Mesenchymal stem cell (in vitro differentiated cells and primary cell): ENCODE measurements around the gene C1orf53.
"Not testable (repeated sequence)": the region's sequence is repeated elsewhere in the genome, so short reads cannot be mapped to it uniquely, and the experiment has no call there.

Source experiments
- DNase-seq: peaks from one replicate; pipeline ENCODE4 v3.0.0-alpha.2; 2013
- H2AFZ ChIP-seq: one replicate; pipeline ENCODE4 v1.6.1; 2013; ENCODE audit warnings: low read depth, mild to moderate bottlenecking, control low read depth, inconsistent platforms, low read length, moderate library complexity
- H2AK5ac ChIP-seq: 2 replicates; pipeline ENCODE4 v1.6.1; 2013; ENCODE audit warnings: low read length, moderate library complexity, mild to moderate bottlenecking, inconsistent platforms; ENCODE audit not compliant: severe bottlenecking
- H2BK120ac ChIP-seq: one replicate; pipeline ENCODE4 v1.6.1; 2013; ENCODE audit warnings: low read depth, mild to moderate bottlenecking, inconsistent platforms, low read length, moderate library complexity
- H2BK12ac ChIP-seq, 2 experiments: one replicate each; pipeline ENCODE4 v1.6.1; 2013; ENCODE audit warnings: inconsistent platforms in 2 of 2, low read length in 2 of 2, mild to moderate bottlenecking in 2 of 2, moderate library complexity in 2 of 2, control low read depth in 1 of 2
- H2BK15ac ChIP-seq: one replicate; pipeline ENCODE4 v1.6.1; 2013; ENCODE audit warnings: mild to moderate bottlenecking, low read depth, inconsistent platforms; ENCODE audit not compliant: poor library complexity, severe bottlenecking
- H2BK5ac ChIP-seq: 2 replicates; pipeline ENCODE4 v1.6.1; 2013; ENCODE audit warnings: low read depth, mild to moderate bottlenecking, low read length, control low read depth, inconsistent platforms; ENCODE audit not compliant: poor library complexity, severe bottlenecking
- H3K14ac ChIP-seq, 2 experiments: one replicate each; pipeline ENCODE4 v1.6.1; 2013; ENCODE audit warnings: inconsistent platforms in 2 of 2, low read length in 2 of 2, control low read depth in 1 of 2, mild to moderate bottlenecking in 1 of 2, moderate library complexity in 1 of 2
- H3K18ac ChIP-seq, 2 experiments: one replicate each; pipeline ENCODE4 v1.6.1; 2013; ENCODE audit warnings: inconsistent platforms in 2 of 2, low read length in 2 of 2, control low read depth in 1 of 2, low read depth in 1 of 2, mild to moderate bottlenecking in 1 of 2
- H3K23ac ChIP-seq, 2 experiments: one replicate each; pipeline ENCODE4 v1.6.1; 2013; ENCODE audit warnings: inconsistent platforms in 2 of 2, low read length in 2 of 2, mild to moderate bottlenecking in 2 of 2, moderate library complexity in 2 of 2, control low read depth in 1 of 2
- H3K27ac ChIP-seq: 2 replicates; pipeline ENCODE4 v1.5.1; 2013; ENCODE audit warnings: mild to moderate bottlenecking, moderate library complexity, low read length, control low read depth, inconsistent platforms; ENCODE audit not compliant: poor library complexity, severe bottlenecking
- H3K27me3 ChIP-seq, 2 experiments: 2 replicates each; pipeline versions ENCODE4 v1.6.1 to v1.7.0; 2013; ENCODE audit warnings: low read length in 2 of 2, mild to moderate bottlenecking in 2 of 2, moderate library complexity in 2 of 2, control low read depth in 1 of 2, inconsistent platforms in 1 of 2; ENCODE audit not compliant: control insufficient read depth in 1 of 2, insufficient read depth in 1 of 2
- H3K36me3 ChIP-seq, 2 experiments: 2 replicates each; pipeline versions ENCODE4 v1.6.1 to v1.7.0; 2013; ENCODE audit warnings: low read length in 2 of 2, control low read depth in 1 of 2, inconsistent platforms in 1 of 2, low read depth in 1 of 2, mild to moderate bottlenecking in 1 of 2; ENCODE audit not compliant: insufficient read depth in 2 of 2, control insufficient read depth in 1 of 2
- H3K4ac ChIP-seq, 2 experiments: one replicate each; pipeline ENCODE4 v1.6.1; 2013; ENCODE audit warnings: inconsistent platforms in 2 of 2, low read length in 2 of 2, mild to moderate bottlenecking in 2 of 2, moderate library complexity in 2 of 2, control low read depth in 1 of 2, low read depth in 1 of 2
- H3K4me1 ChIP-seq: 2 replicates; pipeline ENCODE4 v1.6.1; 2013; ENCODE audit warnings: low read depth, low read length, control low read depth; ENCODE audit not compliant: control insufficient read depth, insufficient read depth
- H3K4me2 ChIP-seq: 2 replicates; pipeline ENCODE4 v1.6.1; 2013; ENCODE audit warnings: low read length, mild to moderate bottlenecking, inconsistent platforms; ENCODE audit not compliant: poor library complexity, severe bottlenecking
- H3K4me3 ChIP-seq, 2 experiments: 2 replicates each; pipeline versions ENCODE4 v1.5.1 to v1.7.0; 2013; ENCODE audit warnings: low read length in 2 of 2, mild to moderate bottlenecking in 2 of 2, control low read depth in 1 of 2, low read depth in 1 of 2; ENCODE audit not compliant: insufficient read depth in 1 of 2
- H3K79me1 ChIP-seq: replicated peaks from 2 replicates; pipeline ENCODE4 v1.6.1; 2013; ENCODE audit warnings: mild to moderate bottlenecking, control low read depth, low read length, inconsistent platforms; ENCODE audit not compliant: poor library complexity, severe bottlenecking
- H3K9ac ChIP-seq: 2 replicates; pipeline ENCODE4 v1.7.0; 2013; ENCODE audit warnings: mild to moderate bottlenecking, low read length, moderate library complexity
- H3K9me3 ChIP-seq: 2 replicates; pipeline ENCODE4 v1.7.0; 2013; ENCODE audit warnings: mild to moderate bottlenecking, low read length; ENCODE audit not compliant: control insufficient read depth
- H4K8ac ChIP-seq: one replicate; pipeline ENCODE4 v1.6.1; 2013; ENCODE audit warnings: inconsistent platforms, mild to moderate bottlenecking, low read length, moderate library complexity
- H4K91ac ChIP-seq: one replicate; pipeline ENCODE4 v1.6.1; 2013; ENCODE audit warnings: mild to moderate bottlenecking, low read length, inconsistent platforms
- WGBS: methylation state at CpG from one replicate; pipeline ENCODE4 v1.1.7; 2013; ENCODE audit warnings: mixed read lengths; 5-methylcytosine and 5-hydroxymethylcytosine counted together

C1orf53 gene

GRCh38 chr1:197937892-197938291, 35.5 kb downstream of the C1orf53 start:
- Histone ChIP-seq H3K9me3 (no peaks in the 10 kb centered on the region), H3K27me3 (no peaks in the 10 kb centered on the region), H3K27ac (no peak overlapping the region), H2AFZ (no peak overlapping the region), H3K14ac (no peak overlapping the region), H2BK120ac (no peak overlapping the region), H3K9ac (no peak overlapping the region), H2BK5ac (no peak overlapping the region), H3K4ac (no peak overlapping the region), H2AK5ac (no peak overlapping the region), H3K79me1 (no peaks in the 10 kb centered on the region), H3K18ac (no peak overlapping the region), H3K4me2 (no peak overlapping the region), H3K4me3 (no peak overlapping the region), H2BK15ac (no peak overlapping the region), H3K23ac (no peak overlapping the region), H4K8ac (no peak overlapping the region), H3K36me3 (no peaks in the 10 kb centered on the region), H3K4me1 (peaks cover 3% of the 10 kb centered on the region), H4K91ac (no peak overlapping the region), H2BK12ac (no peak overlapping the region)
- no peak for DNase-seq
- WGBS: 81% methylated on average over 6 of the region's 6 CpGs

GRCh38 chr1:197939159-197939980, 36.9 kb downstream of the C1orf53 start:
- not testable (repeated sequence) for H3K4me2 ChIP-seq, H4K91ac ChIP-seq, H4K8ac ChIP-seq, H3K9me3 ChIP-seq, H3K4ac ChIP-seq, H2BK15ac ChIP-seq, H3K9ac ChIP-seq, H3K27ac ChIP-seq, H2BK120ac ChIP-seq, H2BK12ac ChIP-seq, H2AFZ ChIP-seq, H3K4me3 ChIP-seq, H3K14ac ChIP-seq, H3K18ac ChIP-seq, H3K27me3 ChIP-seq, H3K36me3 ChIP-seq, H3K4me1 ChIP-seq, H2AK5ac ChIP-seq, H3K79me1 ChIP-seq, H3K23ac ChIP-seq, H2BK5ac ChIP-seq
- DNase-seq: peak; percentile 6
- WGBS: 78% methylated on average over 6 of the region's 6 CpGs

- Histone ChIP-seq H3K23ac (no peak overlapping the region), H2BK120ac (no peak overlapping the region), H3K4me3 (no peak overlapping the region), H4K91ac (no peak overlapping the region), H2AK5ac (no peak overlapping the region), H3K14ac (no peak overlapping the region), H3K27me3 (no peaks in the 10 kb centered on the region), H2BK15ac (no peak overlapping the region), H3K27ac (no peak overlapping the region), H3K4me2 (no peak overlapping the region), H2BK5ac (no peak overlapping the region), H3K79me1 (no peaks in the 10 kb centered on the region), H3K36me3 (no peaks in the 10 kb centered on the region), H3K9ac (no peak overlapping the region), H3K4ac (no peak overlapping the region), H2BK12ac (no peak overlapping the region), H3K9me3 (no peaks in the 10 kb centered on the region), H3K18ac (no peak overlapping the region), H4K8ac (no peak overlapping the region), H3K4me1 (peaks cover 3% of the 10 kb centered on the region), H2AFZ (no peak overlapping the region)
- WGBS: 100% methylated on average over 1 of the region's 2 CpGs
- DNase-seq: no peak
Observed at GRCh38 chr1:197942042-197942441, 39.6 kb downstream of the C1orf53 start.

GRCh38 chr1:197944485-197944884, 42.1 kb downstream of the C1orf53 start:
- Histone ChIP-seq H2BK120ac (no peak overlapping the region), H3K18ac (no peak overlapping the region), H3K27ac (peak overlapping the region; percentile 1), H4K8ac (no peak overlapping the region), H3K14ac (no peak overlapping the region), H2BK5ac (no peak overlapping the region), H3K4me2 (no peak overlapping the region), H3K23ac (no peak overlapping the region), H3K36me3 (no peaks in the 10 kb centered on the region), H3K79me1 (no peaks in the 10 kb centered on the region), H2AFZ (no peak overlapping the region), H3K4me3 (no peak overlapping the region), H3K27me3 (no peaks in the 10 kb centered on the region), H2BK12ac (no peak overlapping the region), H2BK15ac (no peak overlapping the region), H3K9me3 (no peaks in the 10 kb centered on the region), H3K9ac (no peak overlapping the region), H3K4ac (no peak overlapping the region), H2AK5ac (peak overlapping the region; percentile 85), H4K91ac (no peak overlapping the region), H3K4me1 (no peaks in the 10 kb centered on the region)
- WGBS: 93% methylated on average over 3 of the region's 4 CpGs
- no peak for DNase-seq
